GM18511 (cell line): ENCODE data around the gene TLR4.

Source experiments
- ATAC-seq: cut with Tn5 transposase; IDR thresholded peaks from one replicate; pipeline ENCODE4 v1.9.1; 2021; ENCODE audit warnings: mild to moderate bottlenecking, moderate library complexity; ENCODE audit not compliant: unreplicated experiment

Gene TLR4

DNA sequence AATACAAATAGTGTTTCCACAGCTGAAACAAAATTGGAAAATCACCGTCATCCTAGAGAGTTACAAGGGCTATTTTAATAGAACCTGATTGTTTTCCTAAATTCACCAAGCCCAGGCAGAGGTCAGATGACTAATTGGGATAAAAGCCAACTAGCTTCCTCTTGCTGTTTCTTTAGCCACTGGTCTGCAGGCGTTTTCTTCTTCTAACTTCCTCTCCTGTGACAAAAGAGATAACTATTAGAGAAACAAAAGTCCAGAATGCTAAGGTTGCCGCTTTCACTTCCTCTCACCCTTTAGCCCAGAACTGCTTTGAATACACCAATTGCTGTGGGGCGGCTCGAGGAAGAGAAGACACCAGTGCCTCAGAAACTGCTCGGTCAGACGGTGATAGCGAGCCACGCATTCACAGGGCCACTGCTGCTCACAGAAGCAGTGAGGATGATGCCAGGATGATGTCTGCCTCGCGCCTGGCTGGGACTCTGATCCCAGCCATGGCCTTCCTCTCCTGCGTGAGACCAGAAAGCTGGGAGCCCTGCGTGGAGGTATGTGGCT lies at the start of gene TLR4:
TSS of gene TLR4 (plus strand) at position 380 of the 552 bp plus-strand sequence. CDS start at position 450, 70 bp downstream.
- peak; percentile 100 for ATAC-seq

DNA sequence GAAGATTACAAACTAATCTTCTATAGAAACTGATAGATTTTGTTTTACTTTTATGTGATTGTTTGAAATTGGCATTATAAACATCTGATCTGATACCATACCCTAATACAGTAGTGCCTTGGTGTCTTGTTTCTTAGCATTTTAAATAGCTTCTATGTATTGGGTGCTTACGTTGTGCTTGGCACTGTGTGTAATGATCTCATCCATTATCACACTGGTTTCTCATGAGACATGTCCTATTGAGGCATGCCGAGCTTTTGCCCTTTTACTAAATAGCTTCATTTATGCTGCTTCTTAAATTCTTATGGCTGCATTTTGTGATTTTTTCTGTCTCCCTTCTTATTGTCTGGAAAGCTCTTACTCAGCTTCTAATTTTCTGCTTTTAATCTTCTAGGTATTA lies 48.2 kb upstream of the TLR4 start:
- ATAC-seq, result no peak

DNA sequence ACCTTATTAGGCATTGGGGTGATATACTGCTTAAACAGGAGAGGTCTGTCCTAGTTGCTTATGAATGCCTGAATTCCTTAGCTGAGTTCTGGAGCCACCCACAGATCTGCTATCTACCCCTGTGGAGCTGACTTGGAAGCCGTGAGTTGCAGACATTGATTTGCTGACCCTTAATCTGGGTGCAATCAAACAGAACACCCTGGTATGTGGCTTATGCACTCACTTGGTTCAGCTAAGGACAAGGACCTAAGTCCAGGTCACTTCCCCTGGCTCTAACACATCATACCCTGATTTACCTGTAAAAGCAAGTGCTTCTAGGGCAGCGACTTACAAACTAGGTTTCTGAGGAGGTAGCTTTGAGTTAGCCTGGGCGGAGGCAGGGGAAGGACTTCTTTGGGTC lies 41.6 kb upstream of the TLR4 start:
- no peak for ATAC-seq

DNA sequence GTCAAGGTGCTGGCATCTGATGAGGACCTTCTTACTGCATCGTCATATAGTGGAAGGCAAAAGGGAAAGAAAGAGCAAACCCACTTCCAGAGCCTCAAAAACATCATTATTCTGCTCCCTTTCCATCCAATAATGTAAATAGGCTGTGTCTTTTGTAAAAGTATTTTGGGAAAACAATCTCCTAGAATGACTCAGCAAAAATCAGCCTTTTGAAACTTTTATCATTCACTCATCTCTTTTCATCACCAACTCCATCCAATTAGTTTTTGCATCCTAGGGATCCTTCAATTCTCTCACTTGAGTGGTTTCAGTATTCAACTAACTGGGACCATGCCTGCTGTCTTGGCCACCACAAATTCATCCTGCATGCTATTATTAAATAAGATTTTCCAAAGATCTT lies 39.8 kb upstream of the TLR4 start:
- ATAC-seq, result no peak

DNA sequence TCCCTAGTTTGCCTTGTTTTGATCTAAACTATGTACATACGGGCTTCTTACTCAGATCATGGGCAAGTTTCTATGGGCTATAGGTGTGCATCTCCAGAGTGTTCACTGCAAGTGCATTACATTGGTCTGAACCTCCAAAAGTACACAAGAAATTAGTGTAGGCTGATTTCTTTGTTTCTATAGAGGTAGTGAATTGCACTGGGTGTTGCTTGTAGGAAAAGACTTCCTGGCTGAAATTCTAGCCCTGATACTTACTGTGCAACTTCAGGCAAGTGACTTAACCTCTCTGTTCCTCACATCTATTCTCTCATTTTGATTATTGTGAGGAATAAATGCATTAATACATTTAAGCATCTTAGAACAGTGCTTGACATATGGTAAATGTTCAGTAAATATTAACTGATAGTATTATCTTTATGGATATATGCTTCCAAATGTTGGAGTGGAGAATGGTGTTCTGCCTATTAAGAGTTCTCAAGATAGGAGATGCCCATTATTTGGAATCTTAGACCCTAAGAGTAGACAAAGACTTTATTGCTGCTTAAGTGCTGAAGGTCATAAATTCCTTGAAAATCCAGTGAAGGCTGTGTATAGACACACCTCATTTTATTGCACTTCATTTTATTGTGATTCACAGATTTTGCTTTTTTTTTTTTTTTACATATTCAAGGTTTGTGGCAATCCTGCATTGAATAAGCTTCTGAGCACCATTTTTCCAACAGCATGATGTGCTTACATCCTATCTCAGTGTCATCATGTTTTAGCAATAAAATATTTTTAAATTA lies 38.4 kb upstream of the TLR4 start:
- no peak for ATAC-seq

DNA sequence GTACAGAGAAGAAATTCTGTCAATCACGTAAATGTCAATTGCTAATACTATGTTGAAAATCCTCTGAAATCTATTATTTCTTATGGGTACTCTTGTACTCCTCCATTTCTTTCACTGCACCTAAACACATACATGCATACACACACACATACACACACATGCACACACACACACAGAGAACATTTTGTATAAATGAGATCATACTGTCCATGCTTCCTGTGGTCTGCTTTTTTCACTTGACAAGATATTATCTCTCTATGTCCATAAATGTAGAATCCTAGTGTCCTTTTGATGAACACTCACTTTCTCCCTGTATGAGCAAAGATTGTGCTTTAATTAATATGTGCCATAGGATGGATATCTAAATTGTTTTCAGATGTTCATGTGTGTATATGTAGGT lies 32.7 kb upstream of the TLR4 start:
- no peak for ATAC-seq

DNA sequence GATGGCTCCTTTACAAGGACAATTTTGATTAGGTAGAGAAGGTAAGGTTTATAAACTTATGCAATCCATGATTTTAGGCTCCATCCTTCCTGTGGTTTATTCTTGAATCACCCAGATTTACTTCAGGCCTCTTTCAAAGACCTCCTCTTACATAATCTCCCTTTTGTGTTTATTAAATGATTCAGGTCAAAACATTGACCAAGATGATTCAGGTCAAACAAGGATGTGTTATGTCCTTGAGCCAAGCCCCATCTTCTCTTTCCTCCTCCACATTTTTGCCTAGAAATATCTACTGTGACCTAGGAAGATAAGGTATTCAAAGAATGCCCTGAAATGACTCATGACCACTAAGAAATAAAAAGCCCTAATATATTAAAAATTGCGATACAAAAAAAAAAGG lies 31.8 kb upstream of the TLR4 start:
- no peak for ATAC-seq

DNA sequence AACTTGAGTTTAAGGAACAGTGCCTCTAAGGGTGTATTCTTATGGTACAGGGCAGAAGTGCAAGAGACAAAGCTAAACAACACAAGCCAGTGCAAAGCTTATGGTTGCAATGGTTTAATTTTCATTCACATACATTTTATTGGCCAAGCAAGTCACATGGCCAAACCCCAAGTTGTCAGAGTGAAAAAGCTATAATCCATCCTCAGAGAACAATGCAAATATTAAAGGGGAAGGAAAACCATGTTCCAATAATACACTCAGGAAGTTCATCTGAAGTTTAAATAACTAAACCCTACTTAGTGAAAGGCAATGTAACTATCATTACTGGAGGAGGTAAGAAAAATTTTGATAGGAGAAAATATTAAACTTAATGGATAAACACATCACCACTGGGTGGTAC lies 26.6 kb upstream of the TLR4 start:
- ATAC-seq, result peak; percentile 47

DNA sequence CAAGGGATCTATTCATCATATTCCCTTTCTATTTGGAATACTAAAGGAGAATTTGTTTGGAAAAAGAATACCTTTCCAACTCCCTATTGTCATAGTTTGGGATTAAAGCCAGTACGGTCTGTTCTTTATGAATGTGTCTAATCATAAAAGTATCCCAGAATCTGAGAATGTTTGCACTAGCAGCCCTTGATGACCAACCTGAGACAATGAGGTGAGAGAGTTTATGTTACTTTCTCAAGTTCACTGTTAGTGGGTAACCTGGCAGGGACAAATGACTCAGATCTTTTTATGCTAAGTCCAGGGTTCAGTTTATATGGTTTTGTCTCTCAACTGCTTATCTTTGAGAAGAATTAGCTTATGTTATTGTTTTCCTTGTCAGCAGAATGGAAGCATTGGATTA lies 25.3 kb upstream of the TLR4 start:
- peak; percentile 31 for ATAC-seq

DNA sequence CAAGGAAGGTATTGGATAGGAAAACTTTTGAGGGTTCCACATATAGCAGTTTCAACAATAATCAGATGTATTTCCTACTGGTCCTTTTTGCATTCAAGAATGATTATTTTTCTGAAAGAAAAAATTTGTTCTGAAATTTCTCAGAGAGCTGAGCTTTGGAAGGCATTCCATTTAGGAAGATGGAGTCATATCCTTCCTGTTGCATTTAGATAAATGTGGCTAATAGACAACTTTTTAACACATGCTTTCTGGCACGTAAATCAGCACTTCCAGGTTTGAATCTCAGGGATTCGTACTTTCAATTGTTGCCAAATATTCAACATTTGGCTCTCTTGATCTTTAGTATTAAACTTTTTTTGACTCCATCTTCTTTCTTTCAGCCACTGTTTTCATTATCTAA lies 24.8 kb upstream of the TLR4 start:
- no peak for ATAC-seq

DNA sequence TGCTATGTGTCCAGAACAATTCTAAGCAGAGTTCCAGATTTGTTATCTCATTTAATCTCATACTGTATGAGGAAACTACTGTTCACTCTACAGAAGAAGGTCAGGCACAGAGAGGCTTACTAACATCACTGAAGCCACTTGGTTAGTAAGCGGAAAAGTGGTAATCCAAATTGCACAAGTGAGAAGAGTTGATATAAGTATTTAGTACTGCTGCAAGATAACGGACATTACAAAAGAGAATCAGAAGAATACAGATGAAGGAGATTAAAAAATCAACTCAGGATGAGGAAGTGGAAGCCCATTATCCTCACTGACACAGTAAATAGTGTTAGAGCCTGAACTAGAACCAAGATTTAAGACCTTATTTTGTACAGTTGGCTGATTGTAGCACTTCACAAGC lies 22.3 kb upstream of the TLR4 start:
- no peak for ATAC-seq

DNA sequence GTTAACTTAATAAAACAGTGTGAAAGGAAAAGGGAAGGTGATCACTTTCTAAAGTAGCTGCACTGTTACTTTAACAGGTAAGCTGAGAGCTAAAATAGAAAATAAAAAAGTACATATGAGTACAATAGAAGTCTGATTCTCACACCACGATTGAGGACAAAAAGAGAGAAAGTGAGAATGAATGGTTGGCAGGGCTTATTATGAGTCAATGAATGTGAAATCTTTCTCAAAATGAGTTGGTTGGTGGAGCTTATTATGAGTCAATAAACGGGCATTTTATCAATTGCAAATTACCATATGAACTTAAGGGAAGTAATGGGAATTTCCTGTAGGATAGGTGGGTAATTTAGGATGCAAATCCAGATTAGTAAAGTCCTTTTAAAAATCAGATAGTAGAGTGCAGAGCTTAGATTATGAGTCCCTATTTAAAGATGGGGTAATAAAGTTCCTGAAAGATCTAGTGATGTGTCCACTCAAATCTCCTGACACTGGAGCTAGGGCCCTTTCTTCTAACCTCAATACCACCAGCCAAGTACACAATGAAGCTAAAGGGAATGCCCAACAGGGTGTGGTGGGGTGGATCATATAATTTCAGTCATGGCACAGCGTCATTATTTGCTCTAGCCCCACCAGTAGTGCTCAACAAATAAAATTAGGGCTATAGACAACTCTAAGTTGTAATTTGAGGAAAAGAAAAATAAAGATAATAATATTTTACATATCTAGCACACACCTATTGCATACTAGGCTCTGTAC lies 21.1 kb upstream of the TLR4 start:
- peak; percentile 86 for ATAC-seq

DNA sequence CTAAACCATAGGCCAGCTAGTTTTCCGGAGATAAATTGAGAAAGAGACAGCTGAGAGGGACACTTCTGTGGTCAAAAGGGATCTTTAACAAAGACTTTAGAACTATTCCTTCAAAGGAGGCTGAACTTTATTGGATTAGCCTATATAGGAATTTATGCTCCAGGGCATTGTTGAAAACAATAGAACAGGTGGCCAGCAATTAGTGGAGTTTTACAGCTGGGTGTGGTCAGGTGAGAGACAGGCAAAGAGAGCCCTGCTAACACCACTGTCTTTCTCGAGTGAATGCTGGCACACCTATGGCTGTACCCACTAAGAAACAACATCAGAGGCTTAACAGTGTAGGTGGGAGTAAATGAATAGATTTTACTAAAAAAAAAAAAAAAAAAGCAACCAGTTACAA lies 16.7 kb upstream of the TLR4 start:
- ATAC-seq, result no peak

DNA sequence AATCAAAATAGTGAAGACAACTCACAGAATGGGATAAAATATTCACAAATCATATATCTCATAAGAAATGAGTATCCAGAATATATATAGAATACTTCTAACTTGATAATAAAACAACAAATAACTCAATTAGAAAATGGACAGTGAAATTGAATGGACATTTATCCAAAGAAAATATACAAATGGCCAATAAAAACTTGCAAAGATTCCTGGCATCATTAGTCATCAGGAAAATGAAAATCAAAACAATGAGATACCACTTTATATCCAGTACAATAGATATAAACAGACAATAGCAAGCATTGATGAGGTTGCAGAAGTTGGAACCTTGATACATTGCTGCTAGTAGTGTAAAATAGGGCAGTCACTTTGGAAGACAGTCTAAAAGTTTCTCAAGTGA lies 12.8 kb upstream of the TLR4 start:
- ATAC-seq, result no peak

DNA sequence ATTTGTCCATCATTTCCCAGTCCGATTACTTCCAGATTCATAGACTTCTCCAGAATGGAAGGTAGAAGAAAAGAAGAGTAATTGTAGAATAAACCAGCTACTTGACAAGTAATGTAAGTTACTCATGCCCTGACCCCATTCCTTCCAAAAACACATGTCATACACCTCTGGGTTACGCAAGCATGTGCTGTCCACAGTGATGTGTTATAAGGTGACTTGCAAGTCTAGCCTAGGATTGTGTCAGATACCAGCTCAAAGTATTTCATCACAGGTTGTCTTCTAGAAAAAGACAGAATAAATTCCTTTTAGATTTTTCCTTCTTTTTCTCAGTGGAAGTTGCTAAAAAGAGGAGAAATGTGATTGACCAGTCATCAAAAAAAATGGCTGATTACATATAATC lies 8.0 kb upstream of the TLR4 start:
- no peak for ATAC-seq

DNA sequence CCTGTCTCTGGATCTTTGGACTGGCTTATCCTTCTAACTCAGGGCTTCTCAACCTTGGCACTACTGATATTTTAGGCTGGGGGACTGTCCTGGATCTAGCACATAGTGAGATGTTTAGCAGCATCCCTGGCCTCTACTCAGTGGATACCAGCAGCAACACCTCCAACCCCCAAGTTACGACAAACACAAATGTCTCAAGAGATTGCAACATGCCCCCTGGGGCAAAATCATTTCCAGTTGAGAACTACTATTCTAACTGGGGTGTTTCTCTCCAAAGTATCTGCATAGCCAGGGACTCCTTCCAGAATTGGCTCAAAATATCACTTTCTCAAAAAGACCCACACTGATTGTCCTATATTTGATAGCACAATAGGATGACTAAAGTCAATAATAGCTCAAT lies 7.2 kb upstream of the TLR4 start:
- no peak for ATAC-seq

DNA sequence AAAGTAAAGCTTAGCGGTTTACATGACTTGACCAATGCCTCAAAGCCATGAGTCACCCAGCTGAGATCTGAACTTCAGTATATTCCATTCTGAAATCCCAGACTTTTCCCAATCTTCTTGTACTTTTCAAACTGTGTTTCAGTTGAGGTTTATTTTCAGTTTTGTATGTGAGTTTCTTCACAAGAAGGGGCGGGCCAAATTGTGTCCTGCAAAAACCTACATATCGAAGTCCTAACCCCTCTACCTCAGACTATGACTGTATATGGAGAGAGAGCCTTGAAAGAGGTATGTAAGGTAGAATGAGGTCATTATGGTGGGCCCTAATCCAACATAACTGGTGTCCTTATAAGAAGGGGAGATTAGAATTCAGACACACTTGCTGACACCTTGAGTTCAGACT lies 666 bp upstream of the TLR4 start:
- ATAC-seq, result peak; percentile 3

DNA sequence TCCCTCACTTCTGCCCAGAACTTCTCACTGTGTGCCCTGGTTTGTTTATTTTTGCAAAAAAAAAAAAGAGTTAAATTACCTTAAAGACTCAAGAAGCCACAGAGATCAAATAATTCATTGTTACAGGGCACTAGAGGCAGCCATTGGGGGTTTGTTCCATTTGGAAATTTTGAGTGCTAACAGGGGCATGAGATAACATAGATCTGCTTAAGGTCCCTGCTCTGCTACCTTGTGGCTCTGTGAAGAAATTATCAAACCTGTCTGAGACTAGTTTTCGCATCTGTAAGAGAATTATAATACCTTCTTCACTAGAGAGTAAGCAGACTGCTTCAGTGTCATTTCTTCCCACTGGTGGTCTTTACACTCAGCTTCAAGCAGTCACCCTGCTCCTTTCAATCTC lies 394 bp downstream of the TLR4 start:
- ATAC-seq, result peak; percentile 20

DNA sequence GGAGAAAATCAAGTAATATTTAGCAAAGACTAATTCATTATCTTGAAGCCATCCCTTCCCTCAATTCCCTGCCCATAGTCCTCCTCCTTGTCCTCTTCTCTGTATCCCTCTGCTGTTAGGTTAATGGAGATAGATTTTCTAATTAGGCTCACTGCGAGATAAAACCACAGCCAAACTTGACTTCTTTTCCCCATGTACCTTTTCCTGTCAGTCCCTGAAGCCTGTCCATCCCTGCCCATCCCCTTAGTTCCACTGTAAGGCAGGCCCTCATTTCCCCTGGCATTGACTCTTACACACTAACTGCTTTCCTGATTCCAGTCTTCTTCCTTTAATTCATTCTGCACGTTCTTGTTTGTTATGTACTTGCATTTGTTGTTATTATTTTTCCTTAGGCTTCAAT lies 1.2 kb downstream of the TLR4 start:
- no peak for ATAC-seq

DNA sequence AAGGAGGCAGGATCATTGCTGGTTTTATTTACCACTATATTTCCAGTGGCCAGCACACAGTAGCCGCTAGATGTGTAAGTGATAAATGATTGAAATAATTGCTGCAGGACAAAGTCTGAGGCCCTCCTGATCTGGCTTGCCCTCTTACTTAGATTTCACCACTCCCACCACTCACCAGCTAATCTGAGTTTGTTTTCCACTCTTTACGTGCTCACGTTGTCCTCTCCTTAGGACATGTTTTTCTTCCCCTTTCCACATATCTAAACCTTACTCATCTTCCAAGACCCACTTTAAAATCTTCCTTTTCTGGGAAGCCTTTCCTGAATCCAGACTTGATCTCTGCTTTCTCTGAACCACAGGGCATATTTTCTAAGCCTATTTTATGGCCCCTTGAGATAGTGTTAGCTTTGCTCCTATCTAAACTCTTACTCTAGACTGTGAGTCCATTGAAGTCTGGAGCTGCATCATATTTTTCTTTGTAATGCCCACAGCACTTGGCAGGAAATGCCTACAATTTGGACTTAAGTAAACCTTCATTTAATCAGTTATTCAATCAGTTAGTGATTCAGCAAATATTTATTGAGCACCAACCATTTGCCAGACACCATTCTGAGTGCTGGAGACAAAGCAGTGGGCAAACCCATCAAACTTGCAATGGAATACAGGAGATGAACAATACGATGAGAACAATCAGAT lies 2.4 kb downstream of the TLR4 start:
- no peak for ATAC-seq

DNA sequence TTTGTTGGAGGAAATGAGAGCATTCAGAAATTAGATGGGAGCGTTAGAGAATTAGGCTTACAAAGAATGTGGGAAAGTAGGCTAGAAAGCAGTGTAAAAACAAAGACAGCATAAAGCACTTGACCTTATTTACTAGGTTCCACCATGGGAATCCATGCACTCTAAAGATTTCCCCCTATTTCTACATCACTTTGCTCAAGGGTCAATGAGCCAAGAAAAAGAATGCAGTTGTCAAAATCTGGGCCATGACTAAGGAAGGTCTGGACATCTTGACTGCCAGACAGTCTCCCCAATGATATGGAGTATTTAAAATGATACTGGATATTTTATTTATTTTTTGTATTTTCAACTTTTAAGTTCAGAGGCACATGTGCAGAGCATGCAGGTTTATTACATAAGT lies 3.4 kb downstream of the TLR4 start:
- ATAC-seq, result no peak

DNA sequence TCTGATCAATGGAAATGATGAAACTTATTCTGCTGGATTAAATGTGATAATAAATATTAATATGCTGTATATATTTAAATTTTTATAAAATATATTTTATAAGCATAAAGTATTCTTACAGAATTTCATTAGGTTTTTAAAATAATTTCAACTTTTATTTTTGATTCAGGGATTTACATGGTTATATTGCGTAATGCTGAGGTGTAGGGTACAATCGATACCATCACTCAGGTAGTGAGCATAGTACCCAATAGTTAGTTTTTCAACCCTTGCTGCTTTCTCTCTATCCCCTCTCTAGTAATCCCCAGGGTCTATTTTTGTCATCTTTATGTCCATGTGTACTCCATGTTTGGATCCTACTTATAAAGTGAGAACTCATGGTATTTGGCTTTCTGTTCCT lies 5.7 kb downstream of the TLR4 start:
- ATAC-seq, result no peak
